Left ventricle myocardium superior (tissue), 1 donor: ENCODE measurements around the gene CDK5. TPM values are rescaled to one million over a fixed set of nuclear protein-coding genes. Genes with fewer than 3 reads are reported as not detected.
A peak's percentile ranks its signal among the peaks of the same experiment; 100 is the strongest.

Experiments used
- ATAC-seq: fragments of 200-7000 bp; cut with Tn5 transposase; one replicate; pipeline ENCODE4 v1.9.1; 2020; ENCODE audit warnings: mild to moderate bottlenecking, moderate library complexity
- DNase-seq: peaks from one replicate; pipeline ENCODE4 v3.0.0-alpha.2; 2020
- intact Hi-C: fragments of 100-400 bp; cut with micrococcal nuclease; formaldehyde crosslinking; loops from one replicate; pipeline ENCODE4 v1.11.0; 2022
- total RNA-seq: library from RNA; stranded (reverse); fragmentation: NEBNext Ultra II Directional; extraction: Animal tissue kit (Norgen Biotek cat#: 25700); gene quantifications from one replicate; pipeline ENCODE4 v1.2.1, GENCODE V29; 2021
- donor health status: DM: no; HTN: yes; CAD: no; lungs with severe emphysema.

CDK5 gene
- total RNA-seq, 1 donor from 2014 or later: 8.1 TPM

GRCh38 chr7:151061213-151062110 lies 3.8 kb upstream of the CDK5 start:
- no peak for DNase-seq
- ATAC-seq: no peak
- intact Hi-C loops: no loop called here

GRCh38 chr7:151060416-151061212 lies 2.9 kb upstream of the CDK5 start:
- ATAC-seq (no peak), DNase-seq (no peak)
- intact Hi-C loops: no loop called here

- intact Hi-C loops: no loop called here
- ATAC-seq: no peak
Measured at GRCh38 chr7:151060113-151060415, 2.4 kb upstream of the CDK5 start.

GRCh38 chr7:151059367-151060112 lies 1.8 kb upstream of the CDK5 start, which contains the start of gene SLC4A2:
Gene SLC4A2, plus strand, starts transcription at chr7:151059589. Its CDS starts 2,399 bp downstream, at chr7:151061988.
- DNase-seq (peak; percentile 92), ATAC-seq (peak; percentile 69)
- intact Hi-C loops: no loop called here

More at GRCh38 chr7:151060113-151060415, 2.4 kb upstream of the CDK5 start:
- no peak for DNase-seq

GRCh38 chr7:151058781-151059366 lies 1.2 kb upstream of the CDK5 start:
- ATAC-seq (no peak), DNase-seq (no peak)
- intact Hi-C loops: no loop called here

GRCh38 chr7:151057989-151058780 lies 488 bp upstream of the CDK5 start:
- intact Hi-C loops: no loop called here
- DNase-seq: peak; percentile 99
- ATAC-seq: peak; percentile 85

- intact Hi-C loops: no loop called here
Measured at GRCh38 chr7:151056666-151057505, 811 bp downstream of the CDK5 start.

GRCh38 chr7:151056283-151056665 lies 1.4 kb downstream of the CDK5 start:
- DNase-seq (no peak), ATAC-seq (no peak)
- intact Hi-C loops: no loop called here

More at GRCh38 chr7:151056666-151057505, 811 bp downstream of the CDK5 start:
- DNase-seq: no peak
- no peak for ATAC-seq

GRCh38 chr7:151053751-151054150 lies 3.9 kb downstream of the CDK5 start:
- intact Hi-C loops: no loop called here
- DNase-seq (no peak), ATAC-seq (no peak)

GRCh38 chr7:151053096-151053495 lies 4.6 kb downstream of the CDK5 start:
- ATAC-seq (no peak), DNase-seq (no peak)
- intact Hi-C loops: no loop called here

- ATAC-seq: peak; percentile 73
- intact Hi-C loops: no loop called here
- peak; percentile 78 for DNase-seq
Measured at GRCh38 chr7:151051108-151051507, 6.6 kb downstream of the CDK5 start.

GRCh38 chr7:151048911-151049463 lies 8.7 kb downstream of the CDK5 start:
- DNase-seq: no peak
- no peak for ATAC-seq
- intact Hi-C loops: no loop called here

GRCh38 chr7:151047976-151048815 lies 9.5 kb downstream of the CDK5 start, which contains the start of gene ASIC3:
Gene ASIC3, plus strand, starts transcription at chr7:151048531. Its CDS starts 355 bp downstream, at chr7:151048886.
- ATAC-seq (no peak), DNase-seq (no peak)
- intact Hi-C loops: no loop called here

- intact Hi-C loops: no loop called here
- DNase-seq (no peak), ATAC-seq (no peak)
Measured at GRCh38 chr7:151046603-151047573, 10.8 kb downstream of the CDK5 start.

- ATAC-seq (no peak), DNase-seq (no peak)
- intact Hi-C loops: no loop called here
Measured at GRCh38 chr7:151045967-151046366, 11.7 kb downstream of the CDK5 start.
